ENCODE data around the gene AKT3.

- no peak for TF ChIP-seq CTCF (IDR thresholded peaks at IDR 0.05)
- no peak for TF ChIP-seq POLR2A (IDR thresholded peaks at IDR 0.05)
Observed at GRCh38 chr1:243483071-243483771, 366.8 kb downstream of the AKT3 start.

Measured in esophagus squamous epithelium (tissue), 4 donors.